SU-DHL-6 (cell line): ENCODE data around the gene FXYD5.

Experiments used
- H2AFZ ChIP-seq: fragments of 200-600 bp; sonication (generic); 2 replicates; pipeline ENCODE4 v1.6.1; 2014; ENCODE audit warnings: low read depth, mild to moderate bottlenecking, moderate library complexity, mixed read lengths, antibody characterized with exemption, low read length; ENCODE audit not compliant: severe bottlenecking
- H3F3A ChIP-seq: fragments of 200-600 bp; shearing (Covaris generic); 2 replicates; pipeline ENCODE4 v1.6.0; 2016; ENCODE audit warnings: antibody characterized with exemption, mild to moderate bottlenecking; ENCODE audit not compliant: insufficient read depth
- H3K27ac ChIP-seq: fragments of 200-600 bp; sonication (generic); 2 replicates; pipeline ENCODE4 v1.5.1; 2016; ENCODE audit warnings: low read depth, mild to moderate bottlenecking, low read length, moderate library complexity, mixed read lengths
- H3K27me3 ChIP-seq: fragments of 200-600 bp; sonication (generic), shearing (Covaris generic); 2 replicates; pipeline ENCODE4 v1.6.0; 2014; ENCODE audit warnings: mild to moderate bottlenecking, low read length
- H3K36me3 ChIP-seq: fragments of 200-600 bp; sonication (generic); 2 replicates; pipeline ENCODE4 v1.6.1; 2014; ENCODE audit warnings: mild to moderate bottlenecking, low read length, mixed read lengths
- H3K4me2 ChIP-seq: fragments of 300-600, 200-600 bp; shearing (Covaris generic), sonication (generic); 2 replicates; pipeline ENCODE4 v1.6.0; 2014; ENCODE audit warnings: low read length, low read depth, mild to moderate bottlenecking; ENCODE audit not compliant: poor library complexity, severe bottlenecking
- H3K4me3 ChIP-seq: fragments of 200-600 bp; sonication (generic); 2 replicates; pipeline ENCODE4 v1.5.1; 2014; ENCODE audit warnings: antibody characterized with exemption, low read length, mild to moderate bottlenecking, mixed read lengths; ENCODE audit not compliant: insufficient read depth, poor library complexity, severe bottlenecking
- H3K79me2 ChIP-seq: fragments of 200-600 bp; sonication (generic); 2 replicates; pipeline ENCODE4 v1.6.1; 2014; ENCODE audit warnings: mild to moderate bottlenecking, low read length, moderate library complexity; ENCODE audit not compliant: insufficient read depth
- H3K9ac ChIP-seq: fragments of 200-600 bp; sonication (generic); 2 replicates; pipeline ENCODE4 v1.7.0; 2014; ENCODE audit warnings: mild to moderate bottlenecking, low read length
- H3K9me2 ChIP-seq: fragments of 200-600 bp; sonication (generic); replicated peaks from 2 replicates; pipeline ENCODE4 v1.6.1; 2014; ENCODE audit warnings: low read length; ENCODE audit not compliant: insufficient read depth
- H3K9me3 ChIP-seq: fragments of 200-600 bp; sonication (generic); 2 replicates; pipeline ENCODE4 v1.6.1; 2014; ENCODE audit warnings: low read length, mixed read lengths; ENCODE audit not compliant: insufficient read depth
- H4K20me1 ChIP-seq: fragments of 200-600 bp; sonication (generic); 2 replicates; pipeline ENCODE4 v1.6.1; 2014; ENCODE audit warnings: low read depth, mild to moderate bottlenecking, antibody characterized with exemption, low read length, moderate library complexity, mixed read lengths
- CTCF ChIP-seq: fragments of 200-600 bp; sonication (generic); IDR thresholded peaks from one replicate; pipeline ENCODE4 v1.5.1; 2017; ENCODE audit warnings: antibody characterized with exemption, mild to moderate bottlenecking, low read length, moderate library complexity; ENCODE audit not compliant: insufficient read depth, poor library complexity, severe bottlenecking
- EZH2phosphoT487 ChIP-seq: fragments of 200-600 bp; sonication (generic), shearing (Covaris generic); conservative IDR thresholded peaks from 2 replicates; pipeline ENCODE4 v1.6.1; 2018; ENCODE audit warnings: mild to moderate bottlenecking, antibody characterized with exemption, low read length, moderate library complexity, mixed read lengths

The FXYD5 gene

DNA sequence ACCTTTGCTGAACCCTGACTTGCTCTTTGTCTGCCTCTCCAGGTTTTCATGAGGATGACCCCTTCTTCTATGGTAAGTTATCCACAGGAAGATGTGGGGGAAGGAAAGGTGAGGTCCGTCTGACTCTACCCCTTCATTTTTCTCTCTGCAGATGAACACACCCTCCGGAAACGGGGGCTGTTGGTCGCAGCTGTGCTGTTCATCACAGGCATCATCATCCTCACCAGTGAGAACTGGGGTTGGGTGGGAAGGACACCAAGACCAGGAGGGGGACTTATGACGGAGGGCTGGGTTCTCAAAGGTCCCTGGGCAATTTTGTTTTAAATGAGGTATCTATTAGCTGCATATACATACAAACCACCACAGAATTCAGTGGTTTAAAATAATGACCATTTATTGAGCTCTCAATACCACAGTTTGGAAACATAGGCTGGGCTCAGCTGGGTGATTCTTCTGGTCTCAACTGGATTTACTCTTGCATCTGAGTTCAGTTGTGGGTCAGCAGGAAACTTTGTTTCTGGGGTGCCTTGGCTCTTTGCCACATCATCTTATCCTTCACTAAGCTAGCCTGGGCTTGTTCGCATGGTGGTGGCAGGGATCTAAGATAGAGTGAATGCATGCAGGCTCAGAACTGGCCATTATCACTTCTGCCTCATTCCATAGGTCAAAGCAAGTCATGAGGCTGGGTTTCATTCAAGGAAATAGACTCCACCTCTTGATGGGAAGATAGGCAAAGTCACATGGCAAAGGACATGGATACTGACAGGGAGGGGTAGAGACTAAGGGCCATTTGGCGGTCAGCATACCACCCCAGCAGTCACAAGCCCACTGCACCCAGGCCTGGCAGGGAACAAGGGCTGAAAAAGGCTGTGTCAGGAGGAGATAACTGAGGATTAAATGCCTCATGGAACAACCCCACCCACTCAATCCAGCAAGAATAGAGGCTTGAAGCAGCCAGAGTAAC lies 11.8 kb downstream of the FXYD5 start:
- no peaks in the 10 kb centered on the region for H4K20me1 ChIP-seq
- H3K27ac ChIP-seq, result no peak overlapping the region
- peaks cover 6% of the 10 kb centered on the region; the same call in 1 of the 2 replicates for H3K9me3 ChIP-seq
- no peak overlapping the region for H3K4me3 ChIP-seq
- no peaks in the 10 kb centered on the region for H3K9me2 ChIP-seq
- no peak overlapping the region for H2AFZ ChIP-seq
- TF ChIP-seq EZH2phosphoT487 (no peak), CTCF (no peak)
- H3K79me2 ChIP-seq, result no peaks in the 10 kb centered on the region
- H3K4me2 ChIP-seq, result no peak overlapping the region
- no peaks in the 10 kb centered on the region for H3F3A ChIP-seq
- no peak overlapping the region for H3K9ac ChIP-seq
- no peaks in the 10 kb centered on the region for H3K27me3 ChIP-seq
- H3K36me3 ChIP-seq, result peaks cover 31% of the 10 kb centered on the region

DNA sequence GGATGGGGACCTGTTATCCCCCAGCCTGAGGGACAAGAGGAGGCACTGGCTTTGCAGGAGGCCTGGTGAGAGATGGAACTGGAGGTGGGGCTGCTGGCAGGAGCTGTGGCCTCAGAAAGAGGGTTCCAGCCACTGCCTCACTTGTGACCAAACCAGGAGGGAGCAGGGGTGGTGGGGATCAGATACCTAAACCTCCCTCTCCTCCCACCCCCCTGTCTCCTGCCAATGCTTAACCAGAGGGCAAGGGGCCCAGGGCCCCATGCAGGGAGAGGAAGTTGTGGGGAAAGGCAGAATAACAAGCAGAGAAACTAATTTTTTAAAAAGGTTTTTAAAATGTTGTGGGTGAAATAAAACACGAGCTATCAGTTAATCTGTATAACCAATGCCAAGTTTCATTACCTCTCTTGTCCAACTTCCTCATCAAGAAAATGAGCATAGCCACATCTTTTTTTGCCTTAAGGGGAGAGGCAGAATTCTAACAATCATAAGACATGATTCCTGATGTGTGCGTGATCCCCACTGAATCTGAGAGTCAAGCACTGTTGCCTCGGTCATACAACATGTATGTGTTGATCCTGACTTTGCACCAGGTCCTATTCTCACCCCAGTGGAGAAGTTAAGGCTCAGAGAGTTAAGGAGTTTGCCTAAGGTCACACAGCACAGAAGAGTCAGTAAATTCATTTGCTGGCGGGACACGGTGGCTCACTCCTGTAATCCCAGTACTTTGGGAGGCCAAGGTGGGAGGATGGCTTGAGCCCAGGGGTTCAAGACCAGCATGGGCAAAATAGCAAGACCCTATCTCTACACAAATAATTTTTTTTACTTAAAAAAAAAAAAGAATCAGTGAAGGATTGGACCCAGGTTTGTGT lies 12.9 kb downstream of the FXYD5 start:
- peaks cover 6% of the 10 kb centered on the region; the same call in 1 of the 2 replicates for H3K9me3 ChIP-seq
- H4K20me1 ChIP-seq, result no peaks in the 10 kb centered on the region
- H3K27ac ChIP-seq, result peak overlapping the region; percentile 24; the same call in 1 of the 2 replicates
- H3F3A ChIP-seq, result no peaks in the 10 kb centered on the region
- H3K4me2 ChIP-seq, result no peak overlapping the region
- H3K27me3 ChIP-seq, result no peaks in the 10 kb centered on the region
- H2AFZ ChIP-seq, result no peak overlapping the region
- H3K9me2 ChIP-seq, result no peaks in the 10 kb centered on the region
- H3K9ac ChIP-seq, result no peak overlapping the region
- no peak overlapping the region for H3K4me3 ChIP-seq
- no peaks in the 10 kb centered on the region for H3K79me2 ChIP-seq
- H3K36me3 ChIP-seq, result peaks cover 26% of the 10 kb centered on the region
- no peak for TF ChIP-seq EZH2phosphoT487
- no peak for TF ChIP-seq CTCF

GRCh38 chr19:35168196-35168595 lies 13.7 kb downstream of the FXYD5 start:
- Histone ChIP-seq H3K27me3 (no peaks in the 10 kb centered on the region), H3K9me2 (no peaks in the 10 kb centered on the region), H3K27ac (no peak overlapping the region), H3F3A (no peaks in the 10 kb centered on the region), H3K79me2 (no peaks in the 10 kb centered on the region), H2AFZ (no peak overlapping the region), H3K36me3 (peaks cover 26% of the 10 kb centered on the region), H3K9me3 (peaks cover 6% of the 10 kb centered on the region; the same call in 1 of the 2 replicates), H3K4me2 (no peak overlapping the region), H3K4me3 (no peak overlapping the region), H4K20me1 (no peaks in the 10 kb centered on the region), H3K9ac (no peak overlapping the region)
- no peak for TF ChIP-seq CTCF
- TF ChIP-seq EZH2phosphoT487, result no peak
